Ishikawa (cell line): ENCODE results near the gene DRICH1.
A peak's percentile ranks its signal among the peaks of the same experiment; 100 is the strongest.

Experiments
- CEBPB ChIP-seq: IDR thresholded peaks from 2 replicates; pipeline ENCODE4 v1.6.1; 2012
- EP300 ChIP-seq: IDR thresholded peaks from 2 replicates; pipeline ENCODE4 v1.6.1; 2012; ENCODE audit warnings: borderline replicate concordance
- TAF1 ChIP-seq: IDR thresholded peaks from 2 replicates; pipeline ENCODE4 v1.6.1; 2012; ENCODE audit warnings: low read depth, mild to moderate bottlenecking
- TEAD4 ChIP-seq: IDR thresholded peaks from 2 replicates; pipeline ENCODE4 v1.6.1; 2012
- YY1 ChIP-seq: IDR thresholded peaks from 2 replicates; pipeline ENCODE4 v1.6.1; 2012; ENCODE audit warnings: low read depth
- ZBTB7A ChIP-seq: IDR thresholded peaks from 2 replicates; pipeline ENCODE4 v1.6.1; 2012; ENCODE audit warnings: low read depth
- TF ChIP-seq, protein P1 (sequence below): IDR thresholded peaks from 2 replicates; pipeline ENCODE4 v1.6.1; 2012; ENCODE audit warnings: low read depth, mild to moderate bottlenecking
- TF ChIP-seq, protein P2 (sequence below): IDR thresholded peaks from 2 replicates; pipeline ENCODE4 v1.6.1; 2012

DNA sequence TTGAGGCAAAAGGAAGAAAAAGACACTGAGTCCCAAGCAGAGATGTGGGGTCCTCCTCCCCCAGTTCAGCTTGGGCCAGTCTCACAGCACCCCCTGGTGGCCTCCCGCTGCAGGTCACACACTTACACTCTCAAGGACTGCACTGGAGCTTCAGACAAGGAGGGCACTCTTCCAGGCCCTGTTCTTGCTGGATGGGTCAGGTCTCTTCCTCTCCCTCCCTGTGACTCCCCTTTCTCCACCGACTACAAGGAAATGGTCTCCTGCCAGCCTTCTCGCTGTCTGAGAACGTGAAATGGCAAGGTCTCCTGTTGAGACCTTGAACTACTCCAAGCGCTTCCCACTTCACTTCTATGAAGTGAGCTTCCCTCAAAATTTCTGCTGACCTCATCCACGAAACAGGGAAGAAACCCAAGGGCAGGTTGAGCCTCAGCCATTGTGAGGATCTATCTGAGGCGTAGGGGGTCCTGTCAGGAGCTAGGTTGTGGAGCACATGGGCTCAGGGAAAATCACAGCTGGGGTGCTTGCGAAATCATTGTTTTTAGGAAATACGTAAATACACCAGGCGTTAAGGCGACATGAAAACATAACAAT is 40.8 kb downstream of the DRICH1 start:
- no peak for TF ChIP-seq ZBTB7A
- peak; percentile 40; the same call in 1 of the 2 replicates for TF ChIP-seq CEBPB
- no peak for TF ChIP-seq TEAD4
- no peak for TF ChIP-seq TAF1
- TF ChIP-seq, protein P1, sequence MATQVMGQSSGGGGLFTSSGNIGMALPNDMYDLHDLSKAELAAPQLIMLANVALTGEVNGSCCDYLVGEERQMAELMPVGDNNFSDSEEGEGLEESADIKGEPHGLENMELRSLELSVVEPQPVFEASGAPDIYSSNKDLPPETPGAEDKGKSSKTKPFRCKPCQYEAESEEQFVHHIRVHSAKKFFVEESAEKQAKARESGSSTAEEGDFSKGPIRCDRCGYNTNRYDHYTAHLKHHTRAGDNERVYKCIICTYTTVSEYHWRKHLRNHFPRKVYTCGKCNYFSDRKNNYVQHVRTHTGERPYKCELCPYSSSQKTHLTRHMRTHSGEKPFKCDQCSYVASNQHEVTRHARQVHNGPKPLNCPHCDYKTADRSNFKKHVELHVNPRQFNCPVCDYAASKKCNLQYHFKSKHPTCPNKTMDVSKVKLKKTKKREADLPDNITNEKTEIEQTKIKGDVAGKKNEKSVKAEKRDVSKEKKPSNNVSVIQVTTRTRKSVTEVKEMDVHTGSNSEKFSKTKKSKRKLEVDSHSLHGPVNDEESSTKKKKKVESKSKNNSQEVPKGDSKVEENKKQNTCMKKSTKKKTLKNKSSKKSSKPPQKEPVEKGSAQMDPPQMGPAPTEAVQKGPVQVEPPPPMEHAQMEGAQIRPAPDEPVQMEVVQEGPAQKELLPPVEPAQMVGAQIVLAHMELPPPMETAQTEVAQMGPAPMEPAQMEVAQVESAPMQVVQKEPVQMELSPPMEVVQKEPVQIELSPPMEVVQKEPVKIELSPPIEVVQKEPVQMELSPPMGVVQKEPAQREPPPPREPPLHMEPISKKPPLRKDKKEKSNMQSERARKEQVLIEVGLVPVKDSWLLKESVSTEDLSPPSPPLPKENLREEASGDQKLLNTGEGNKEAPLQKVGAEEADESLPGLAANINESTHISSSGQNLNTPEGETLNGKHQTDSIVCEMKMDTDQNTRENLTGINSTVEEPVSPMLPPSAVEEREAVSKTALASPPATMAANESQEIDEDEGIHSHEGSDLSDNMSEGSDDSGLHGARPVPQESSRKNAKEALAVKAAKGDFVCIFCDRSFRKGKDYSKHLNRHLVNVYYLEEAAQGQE = no peak
- no peak for TF ChIP-seq EP300
- TF ChIP-seq, protein P2, sequence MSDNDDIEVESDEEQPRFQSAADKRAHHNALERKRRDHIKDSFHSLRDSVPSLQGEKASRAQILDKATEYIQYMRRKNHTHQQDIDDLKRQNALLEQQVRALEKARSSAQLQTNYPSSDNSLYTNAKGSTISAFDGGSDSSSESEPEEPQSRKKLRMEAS = no peak
- TF ChIP-seq YY1 = no peak
